Upper lobe of left lung (tissue), 4 donors: ENCODE results near the gene PACSIN1.

ENCODE experiments used
- CTCF ChIP-seq, 6 experiments: fragments of 450-650 bp in 4 of 6; fragments of 200-600 bp in 2 of 6; sonication (generic) in 2 of 6; IDR thresholded peaks; one replicate each; pipeline ENCODE4 v1.5.1; 2016 to 2019; ENCODE audit warnings: antibody characterized with exemption in 6 of 6
- EP300 ChIP-seq, 4 donors: sonication (generic); formaldehyde crosslinking; IDR thresholded peaks; one replicate each; pipeline ENCODE4 v1.5.1; 2017; ENCODE audit warnings: antibody characterized with exemption in 4 of 4, control low read depth in 2 of 4
- POLR2A ChIP-seq, 4 donors: fragments of 450-650 bp; IDR thresholded peaks; one replicate each; pipeline ENCODE4 v1.5.1; 2016 to 2017; ENCODE audit warnings: antibody characterized with exemption in 4 of 4, mild to moderate bottlenecking in 2 of 4
- POLR2AphosphoS5 ChIP-seq, 2 donors: sonication (generic); formaldehyde crosslinking; IDR thresholded peaks; one replicate each; pipeline ENCODE4 v1.5.1; 2017; ENCODE audit warnings: antibody characterized with exemption in 2 of 2

GRCh38 chr6:34508425-34508824 is 42.5 kb downstream of the PACSIN1 start:
- TF ChIP-seq CTCF (IDR thresholded peaks at IDR 0.05) (no peak), POLR2A (IDR thresholded peaks at IDR 0.05) (no peak), POLR2AphosphoS5 (IDR thresholded peaks at IDR 0.05) (no peak), EP300 (IDR thresholded peaks at IDR 0.05) (no peak)
